ENCODE results near the gene MAP3K3.

Gene MAP3K3

DNA sequence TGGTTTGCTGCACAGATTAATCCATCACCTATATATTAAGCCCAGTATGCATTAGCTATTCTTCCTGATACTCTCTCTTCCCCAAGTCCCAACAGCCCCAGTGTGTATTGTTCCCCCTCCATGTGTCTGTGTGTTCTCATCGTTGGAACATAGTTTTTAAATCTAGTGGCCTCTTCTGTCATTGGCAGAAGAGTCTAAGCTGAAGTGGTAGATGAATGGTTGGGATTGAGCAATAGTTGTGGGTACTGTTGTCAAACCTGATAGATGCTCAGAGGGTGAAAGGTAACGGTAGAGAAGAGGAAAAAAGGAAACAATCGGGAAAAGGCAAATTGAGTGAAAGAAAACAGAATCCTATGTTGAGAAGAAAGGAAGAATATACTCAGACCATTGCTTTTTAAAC is 29.9 kb downstream of the MAP3K3 start:
- Histone ChIP-seq H3K36me3 (ENCODE audit: control insufficient read depth, insufficient read depth, low read length) (peaks cover 25% of the 10 kb centered on the region), H3K9ac (ENCODE audit: low read length) (no peak overlapping the region), H3K4me1 (ENCODE audit: control insufficient read depth, insufficient read depth, low read length) (peaks cover 12% of the 10 kb centered on the region), H3K27me3 (ENCODE audit: control insufficient read depth, insufficient read depth, low read length) (no peaks in the 10 kb centered on the region), H3K9me3 (ENCODE audit: control insufficient read depth, insufficient read depth, low read depth, low read length) (no peaks in the 10 kb centered on the region), H3K27ac (ENCODE audit: low read depth, low read length) (no peak overlapping the region), H3K4me3 (ENCODE audit: low read depth, low read length) (no peak overlapping the region)

DNA sequence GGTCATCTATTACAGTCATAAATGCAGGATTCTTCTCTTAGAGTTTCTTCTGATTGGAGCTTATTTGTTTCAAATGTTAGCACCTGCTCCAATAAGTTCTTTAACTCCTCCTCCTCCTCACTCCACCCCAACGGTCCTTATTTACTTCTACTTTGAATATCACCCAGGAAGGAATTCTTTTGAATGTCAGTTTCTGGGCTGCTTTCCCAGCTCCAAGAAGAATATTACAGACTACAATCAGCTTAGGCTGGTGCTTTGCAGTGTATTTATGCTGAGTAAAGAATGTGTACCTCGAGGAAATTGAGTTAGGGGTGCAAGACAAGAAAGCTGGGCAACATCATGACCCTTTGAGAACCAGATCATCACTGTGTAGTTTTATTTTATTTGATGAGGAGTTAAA is 30.8 kb downstream of the MAP3K3 start:
- no peaks in the 10 kb centered on the region for H3K27me3 ChIP-seq (ENCODE audit: control insufficient read depth, insufficient read depth, low read length)
- H3K4me3 ChIP-seq (ENCODE audit: low read depth, low read length) = no peak overlapping the region
- no peak overlapping the region for H3K27ac ChIP-seq (ENCODE audit: low read depth, low read length)
- peaks cover 30% of the 10 kb centered on the region for H3K36me3 ChIP-seq (ENCODE audit: control insufficient read depth, insufficient read depth, low read length)
- no peak overlapping the region for H3K9ac ChIP-seq (ENCODE audit: low read length)
- peaks cover 3% of the 10 kb centered on the region for H3K4me1 ChIP-seq (ENCODE audit: control insufficient read depth, insufficient read depth, low read length)
- H3K9me3 ChIP-seq (ENCODE audit: control insufficient read depth, insufficient read depth, low read depth, low read length) = no peaks in the 10 kb centered on the region

DNA sequence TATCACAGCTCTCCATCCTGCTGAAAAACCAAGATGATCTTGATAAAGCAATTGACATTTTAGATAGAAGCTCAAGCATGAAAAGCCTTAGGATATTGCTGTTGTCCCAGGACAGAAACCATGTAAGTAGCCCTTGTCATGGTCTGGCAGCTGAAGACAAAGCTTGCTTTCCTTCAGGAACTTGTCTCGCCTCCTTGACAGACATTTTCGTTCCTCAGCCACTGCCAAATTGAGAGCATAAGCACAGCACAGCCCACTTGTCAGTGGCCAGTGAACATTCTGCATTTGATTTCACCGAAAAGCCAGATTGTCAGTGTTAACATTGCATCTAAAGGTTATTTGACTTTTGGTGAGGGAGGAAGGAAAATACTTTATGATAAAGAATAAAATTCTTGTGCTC is 35.6 kb downstream of the MAP3K3 start:
- Histone ChIP-seq H3K4me1 (ENCODE audit: control insufficient read depth, insufficient read depth, low read length) (no peaks in the 10 kb centered on the region), H3K4me3 (ENCODE audit: low read depth, low read length) (no peak overlapping the region), H3K27ac (ENCODE audit: low read depth, low read length) (no peak overlapping the region), H3K27me3 (ENCODE audit: control insufficient read depth, insufficient read depth, low read length) (no peaks in the 10 kb centered on the region), H3K9me3 (ENCODE audit: control insufficient read depth, insufficient read depth, low read depth, low read length) (no peaks in the 10 kb centered on the region), H3K9ac (ENCODE audit: low read length) (no peak overlapping the region), H3K36me3 (ENCODE audit: control insufficient read depth, insufficient read depth, low read length) (peaks cover 34% of the 10 kb centered on the region)

DNA sequence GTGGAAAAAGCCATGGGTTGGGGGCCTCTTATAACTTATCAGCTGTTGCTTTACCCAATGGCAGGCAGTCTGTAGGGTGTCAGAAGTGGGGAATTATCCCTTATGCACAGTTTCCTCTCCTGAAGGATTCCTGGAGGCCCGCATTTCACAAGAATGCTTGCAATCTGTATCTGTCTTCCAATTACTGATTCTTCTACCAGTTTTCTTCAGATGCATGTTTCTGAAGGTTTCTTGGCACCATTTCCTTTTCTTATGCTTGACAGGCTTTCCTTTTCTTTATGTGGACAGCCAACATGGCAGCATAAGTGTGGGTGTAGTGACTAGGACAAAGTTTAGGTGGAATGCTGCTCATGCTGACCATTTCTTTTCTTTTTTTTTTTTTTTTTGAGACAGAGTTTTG is 36.1 kb downstream of the MAP3K3 start:
- Histone ChIP-seq H3K9me3 (ENCODE audit: control insufficient read depth, insufficient read depth, low read depth, low read length) (no peaks in the 10 kb centered on the region), H3K27ac (ENCODE audit: low read depth, low read length) (no peak overlapping the region), H3K9ac (ENCODE audit: low read length) (no peak overlapping the region), H3K27me3 (ENCODE audit: control insufficient read depth, insufficient read depth, low read length) (no peaks in the 10 kb centered on the region), H3K36me3 (ENCODE audit: control insufficient read depth, insufficient read depth, low read length) (peaks cover 28% of the 10 kb centered on the region), H3K4me1 (ENCODE audit: control insufficient read depth, insufficient read depth, low read length) (no peaks in the 10 kb centered on the region), H3K4me3 (ENCODE audit: low read depth, low read length) (no peak overlapping the region)

DNA sequence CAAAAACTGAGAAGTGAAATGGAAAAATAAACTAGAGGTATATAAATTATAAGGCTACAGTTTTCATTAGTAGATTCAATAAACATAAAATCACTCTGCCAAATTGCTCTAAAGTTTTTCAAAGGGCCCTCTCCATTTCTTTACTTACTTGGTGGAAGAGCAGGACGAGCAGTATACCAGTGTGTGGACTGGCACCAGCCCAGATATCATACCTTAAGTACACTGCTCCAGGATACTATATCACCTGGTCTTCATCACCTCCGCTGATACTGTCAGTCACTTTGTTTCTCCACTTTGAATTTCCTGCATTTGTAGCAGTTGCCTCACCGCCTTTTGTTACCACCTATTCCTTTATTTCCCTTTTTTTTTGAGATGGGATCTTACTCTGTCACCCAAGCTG is 37.6 kb downstream of the MAP3K3 start:
- Histone ChIP-seq H3K4me3 (ENCODE audit: low read depth, low read length) (no peak overlapping the region), H3K9me3 (ENCODE audit: control insufficient read depth, insufficient read depth, low read depth, low read length) (no peaks in the 10 kb centered on the region), H3K27me3 (ENCODE audit: control insufficient read depth, insufficient read depth, low read length) (no peaks in the 10 kb centered on the region), H3K9ac (ENCODE audit: low read length) (no peak overlapping the region), H3K27ac (ENCODE audit: low read depth, low read length) (no peak overlapping the region), H3K4me1 (ENCODE audit: control insufficient read depth, insufficient read depth, low read length) (no peaks in the 10 kb centered on the region), H3K36me3 (ENCODE audit: control insufficient read depth, insufficient read depth, low read length) (peaks cover 17% of the 10 kb centered on the region)

DNA sequence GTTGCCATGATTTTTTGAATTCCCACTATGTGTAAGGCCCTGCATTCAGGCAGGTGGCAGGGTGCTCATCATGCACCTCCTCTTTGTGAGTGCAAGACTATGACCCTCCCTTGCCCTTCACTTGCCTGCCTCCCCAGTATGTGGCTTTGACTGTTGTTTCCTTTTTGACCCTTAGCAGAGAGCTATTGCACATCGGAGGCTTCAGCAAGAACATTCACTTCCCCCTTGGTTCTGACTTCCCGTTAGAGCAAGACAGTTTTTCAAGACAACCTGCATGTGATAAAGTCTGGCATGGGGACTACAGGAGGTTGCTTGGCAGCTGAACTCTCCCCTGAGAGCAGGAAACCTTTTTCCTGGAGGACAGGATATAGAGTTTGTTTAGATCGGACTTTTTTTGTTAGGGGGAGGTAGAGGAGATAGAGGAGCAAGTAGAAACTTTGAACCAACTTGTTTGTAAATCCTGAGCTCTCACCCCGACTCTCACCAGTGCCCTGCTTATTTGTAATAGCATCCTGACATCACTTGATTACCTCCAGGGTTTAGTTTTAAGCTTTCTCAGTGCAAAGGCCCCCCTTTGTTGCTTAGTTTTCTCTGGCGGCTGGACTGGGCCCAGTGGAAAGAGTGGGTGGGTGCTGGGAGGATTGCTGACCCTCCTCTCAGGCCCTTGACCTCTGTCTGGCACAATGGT is 43.5 kb downstream of the MAP3K3 start:
- H3K27me3 ChIP-seq (ENCODE audit: control insufficient read depth, insufficient read depth, low read length) = no peaks in the 10 kb centered on the region
- peaks cover 34% of the 10 kb centered on the region for H3K36me3 ChIP-seq (ENCODE audit: control insufficient read depth, insufficient read depth, low read length)
- no peaks in the 10 kb centered on the region for H3K4me1 ChIP-seq (ENCODE audit: control insufficient read depth, insufficient read depth, low read length)
- H3K9me3 ChIP-seq (ENCODE audit: control insufficient read depth, insufficient read depth, low read depth, low read length) = no peaks in the 10 kb centered on the region
- no peak overlapping the region for H3K27ac ChIP-seq (ENCODE audit: low read depth, low read length)
- no peak overlapping the region for H3K9ac ChIP-seq (ENCODE audit: low read length)
- no peak overlapping the region for H3K4me3 ChIP-seq (ENCODE audit: low read depth, low read length)

DNA sequence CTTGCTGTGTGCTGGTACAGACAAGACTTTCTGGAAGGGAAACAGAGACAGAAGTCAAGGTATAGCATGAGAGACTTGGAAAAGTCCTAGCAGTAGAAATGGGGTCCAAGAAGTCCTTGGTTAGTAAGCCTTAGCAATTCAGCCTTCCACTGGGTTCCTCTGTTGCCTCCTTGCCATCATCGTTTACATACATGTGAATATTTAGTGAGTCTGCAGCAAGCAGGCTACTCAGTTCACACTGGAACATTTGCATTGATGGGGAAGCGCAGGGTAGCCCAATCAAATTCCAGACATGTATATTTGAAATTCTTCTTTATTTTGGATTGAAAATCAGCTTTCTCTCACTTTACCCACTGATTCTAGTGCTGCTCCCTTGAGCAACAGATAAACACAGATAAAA is 50.6 kb downstream of the MAP3K3 start:
- H3K9me3 ChIP-seq (ENCODE audit: control insufficient read depth, insufficient read depth, low read depth, low read length) = no peaks in the 10 kb centered on the region
- no peak overlapping the region for H3K4me3 ChIP-seq (ENCODE audit: low read depth, low read length)
- H3K27ac ChIP-seq (ENCODE audit: low read depth, low read length) = peak overlapping the region; percentile 55; the same call in 1 of the 2 replicates
- H3K9ac ChIP-seq (ENCODE audit: low read length) = no peak overlapping the region
- peaks cover 28% of the 10 kb centered on the region for H3K4me1 ChIP-seq (ENCODE audit: control insufficient read depth, insufficient read depth, low read length)
- no peaks in the 10 kb centered on the region for H3K27me3 ChIP-seq (ENCODE audit: control insufficient read depth, insufficient read depth, low read length)
- H3K36me3 ChIP-seq (ENCODE audit: control insufficient read depth, insufficient read depth, low read length) = peaks cover 11% of the 10 kb centered on the region

DNA sequence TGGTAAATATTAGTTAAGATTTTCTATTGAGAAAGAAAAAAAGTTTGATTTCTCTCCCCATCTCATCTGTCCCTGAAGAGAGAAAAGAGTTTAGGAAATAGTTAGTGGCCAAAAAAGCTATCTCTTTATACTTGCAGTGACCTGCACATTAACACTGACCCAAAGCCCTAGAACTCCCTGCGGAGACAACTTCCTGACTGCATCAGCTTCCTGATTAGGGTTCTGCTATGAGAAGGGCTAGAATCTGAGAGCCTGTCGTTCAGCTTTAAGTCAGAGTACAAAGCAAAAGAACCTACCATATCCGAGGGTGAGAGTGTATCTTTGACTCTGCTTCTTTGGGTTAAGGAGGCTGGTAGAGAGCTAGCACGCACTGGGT is 53.0 kb downstream of the MAP3K3 start:
- Histone ChIP-seq H3K9me3 (ENCODE audit: control insufficient read depth, insufficient read depth, low read depth, low read length) (no peaks in the 10 kb centered on the region), H3K27ac (ENCODE audit: low read depth, low read length) (0 out of 2 replicates have a peak overlapping the region, but pooled peaks have one; percentile 15), H3K36me3 (ENCODE audit: control insufficient read depth, insufficient read depth, low read length) (no peaks in the 10 kb centered on the region; the same call in 1 of the 2 replicates), H3K4me3 (ENCODE audit: low read depth, low read length) (no peak overlapping the region), H3K27me3 (ENCODE audit: control insufficient read depth, insufficient read depth, low read length) (no peaks in the 10 kb centered on the region), H3K9ac (ENCODE audit: low read length) (peak overlapping the region; percentile 29), H3K4me1 (ENCODE audit: control insufficient read depth, insufficient read depth, low read length) (peaks cover 28% of the 10 kb centered on the region)

DNA sequence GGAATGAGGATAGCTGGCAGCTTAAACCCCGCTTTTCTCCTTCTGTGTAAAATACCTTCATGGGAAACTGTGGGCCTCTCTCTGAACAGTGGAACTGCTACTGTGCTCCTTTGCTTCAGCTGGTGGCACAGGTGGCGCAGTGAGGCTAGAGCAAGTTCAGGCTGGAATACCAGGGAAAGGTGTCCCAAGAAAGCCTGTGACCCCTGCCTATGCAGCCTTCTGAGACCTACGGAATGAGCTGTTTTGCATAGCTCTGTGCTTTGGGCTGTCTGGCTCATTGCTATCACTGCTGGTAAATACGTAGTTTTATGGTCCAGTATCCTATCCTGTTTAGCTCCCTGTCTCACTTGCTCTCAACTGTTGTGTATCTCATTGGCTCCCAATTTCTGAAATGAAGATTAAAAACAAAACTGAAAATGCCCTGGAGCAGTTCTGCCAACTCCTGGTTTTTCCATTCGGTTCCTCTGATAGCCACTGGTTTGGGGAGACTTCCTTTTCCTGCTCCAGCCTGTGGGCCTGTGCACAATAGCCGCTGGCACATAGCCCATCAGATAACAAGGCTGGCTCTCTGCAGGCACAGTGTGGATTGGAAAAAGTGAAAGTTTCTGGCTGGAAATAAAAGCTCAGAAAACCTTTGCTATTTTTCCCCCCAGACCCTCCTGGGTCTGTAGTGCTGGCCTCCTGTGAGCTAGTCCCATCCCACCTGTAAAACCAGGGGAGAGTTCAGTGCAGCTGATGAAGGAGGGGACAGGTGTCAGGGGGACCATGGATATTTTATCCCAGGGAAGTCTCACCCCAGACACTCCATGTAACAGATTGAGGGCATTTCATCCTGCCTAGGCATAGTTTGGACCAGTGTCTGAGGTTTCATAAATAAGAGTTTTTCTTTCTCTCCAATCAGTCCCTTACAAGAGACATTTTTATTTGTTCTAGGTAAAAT is 53.7 kb downstream of the MAP3K3 start:
- Histone ChIP-seq H3K27me3 (ENCODE audit: control insufficient read depth, insufficient read depth, low read length) (no peaks in the 10 kb centered on the region), H3K4me3 (ENCODE audit: low read depth, low read length) (no peak overlapping the region), H3K4me1 (ENCODE audit: control insufficient read depth, insufficient read depth, low read length) (peaks cover 28% of the 10 kb centered on the region), H3K9me3 (ENCODE audit: control insufficient read depth, insufficient read depth, low read depth, low read length) (no peaks in the 10 kb centered on the region), H3K9ac (ENCODE audit: low read length) (peak overlapping the region; percentile 29), H3K36me3 (ENCODE audit: control insufficient read depth, insufficient read depth, low read length) (no peaks in the 10 kb centered on the region; the same call in 1 of the 2 replicates), H3K27ac (ENCODE audit: low read depth, low read length) (0 out of 2 replicates have a peak overlapping the region, but pooled peaks have one; percentile 15)

DNA sequence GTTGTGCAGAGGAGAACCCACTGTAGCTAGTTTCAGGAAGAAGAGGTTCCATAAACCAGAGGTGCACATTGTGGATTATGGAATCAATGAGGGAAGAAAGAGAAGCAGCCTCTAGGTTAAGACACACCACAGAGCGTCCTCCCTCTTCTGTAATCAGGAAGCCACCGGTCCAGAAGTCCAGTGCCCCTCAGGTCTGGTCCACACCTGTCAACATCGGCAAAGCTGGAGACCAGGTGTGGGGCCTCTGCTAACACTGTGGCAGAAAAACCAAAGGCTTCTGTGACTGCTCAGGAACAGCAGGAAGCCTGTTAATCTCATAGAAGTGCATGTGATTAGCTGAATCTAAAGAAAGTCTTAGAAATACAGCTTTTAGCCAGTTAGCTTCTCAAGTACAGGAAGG is 54.4 kb downstream of the MAP3K3 start:
- no peak overlapping the region for H3K9ac ChIP-seq (ENCODE audit: low read length)
- peaks cover 2% of the 10 kb centered on the region; the same call in 1 of the 2 replicates for H3K36me3 ChIP-seq (ENCODE audit: control insufficient read depth, insufficient read depth, low read length)
- no peaks in the 10 kb centered on the region for H3K27me3 ChIP-seq (ENCODE audit: control insufficient read depth, insufficient read depth, low read length)
- peaks cover 28% of the 10 kb centered on the region for H3K4me1 ChIP-seq (ENCODE audit: control insufficient read depth, insufficient read depth, low read length)
- H3K4me3 ChIP-seq (ENCODE audit: low read depth, low read length) = no peak overlapping the region
- H3K9me3 ChIP-seq (ENCODE audit: control insufficient read depth, insufficient read depth, low read depth, low read length) = no peaks in the 10 kb centered on the region
- H3K27ac ChIP-seq (ENCODE audit: low read depth, low read length) = no peak overlapping the region

DNA sequence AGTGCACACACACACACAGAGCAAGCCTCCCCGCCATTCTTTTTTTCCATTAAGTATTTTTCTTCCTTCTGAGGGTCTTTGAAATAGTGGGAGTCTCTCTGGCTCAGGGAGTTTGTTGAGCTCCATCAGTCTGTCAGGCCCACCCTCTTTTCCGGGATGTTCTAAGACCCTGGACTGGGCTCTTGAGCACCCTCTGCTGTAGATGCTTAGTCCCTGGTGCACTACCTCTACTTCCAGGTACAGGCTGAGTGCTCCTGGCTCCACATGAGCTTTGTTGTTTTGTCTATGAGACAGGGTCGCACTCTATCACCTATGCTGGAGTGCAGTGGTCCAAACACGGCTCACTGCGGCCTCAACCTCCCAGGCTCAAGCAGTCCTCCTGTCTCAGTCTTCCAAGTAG is 57.0 kb downstream of the MAP3K3 start:
- Histone ChIP-seq H3K9ac (ENCODE audit: low read length) (no peak overlapping the region), H3K27me3 (ENCODE audit: control insufficient read depth, insufficient read depth, low read length) (no peaks in the 10 kb centered on the region), H3K36me3 (ENCODE audit: control insufficient read depth, insufficient read depth, low read length) (peaks cover 19% of the 10 kb centered on the region), H3K4me3 (ENCODE audit: low read depth, low read length) (no peak overlapping the region), H3K9me3 (ENCODE audit: control insufficient read depth, insufficient read depth, low read depth, low read length) (no peaks in the 10 kb centered on the region), H3K27ac (ENCODE audit: low read depth, low read length) (no peak overlapping the region), H3K4me1 (ENCODE audit: control insufficient read depth, insufficient read depth, low read length) (peaks cover 17% of the 10 kb centered on the region)
